Neural progenitor cell (in vitro differentiated cells): ENCODE results near the gene NAT14. TPM values are rescaled to one million over a fixed set of nuclear protein-coding genes. Genes with fewer than 3 reads are reported as not detected.
A peak's percentile ranks its signal among the peaks of the same experiment; 100 is the strongest.
"Not testable (repeated sequence)": the region's sequence is repeated elsewhere in the genome, so short reads cannot be mapped to it uniquely, and the experiment has no call there.

Source experiments
- DNase-seq: peaks from one replicate; pipeline ENCODE4 v3.0.0-alpha.2; 2016; ENCODE audit warnings: low spot score
- H2AFZ ChIP-seq: fragments of 200-600 bp; sonication (generic); replicated peaks from 2 replicates; pipeline ENCODE4 v1.6.1; 2016; ENCODE audit warnings: antibody characterized with exemption
- H3F3A ChIP-seq: fragments of 200-600 bp; sonication (generic); 2 replicates; pipeline ENCODE4 v1.6.1; 2016; ENCODE audit warnings: antibody characterized with exemption, low read depth
- H3K27ac ChIP-seq: fragments of 200-600 bp; sonication (generic); 2 replicates; pipeline ENCODE4 v1.5.1; 2016; ENCODE audit warnings: mild to moderate bottlenecking
- H3K27me3 ChIP-seq: fragments of 200-600 bp; sonication (generic); 2 replicates; pipeline ENCODE4 v1.6.1; 2016; ENCODE audit warnings: mild to moderate bottlenecking, moderate library complexity
- H3K36me3 ChIP-seq: fragments of 200-600 bp; sonication (generic); 2 replicates; pipeline ENCODE4 v1.5.1; 2016
- H3K4me1 ChIP-seq: fragments of 200-600 bp; sonication (generic); 2 replicates; pipeline ENCODE4 v1.6.1; 2016; ENCODE audit warnings: mixed run types
- H3K4me2 ChIP-seq: fragments of 200-600 bp; sonication (generic); 2 replicates; pipeline ENCODE4 v1.6.1; 2016
- H3K4me3 ChIP-seq: fragments of 200-600 bp; sonication (generic); 2 replicates; pipeline ENCODE4 v1.5.1; 2016
- H3K79me2 ChIP-seq: fragments of 200-600 bp; sonication (generic); 2 replicates; pipeline ENCODE4 v1.6.1; 2016; ENCODE audit warnings: low read depth
- H3K9ac ChIP-seq: fragments of 200-600 bp; sonication (generic); 2 replicates; pipeline ENCODE4 v1.6.1; 2016
- H3K9me3 ChIP-seq: fragments of 200-600 bp; sonication (generic); 2 replicates; pipeline ENCODE4 v1.5.1; 2016; ENCODE audit warnings: low read depth
- H4K20me1 ChIP-seq: fragments of 200-600 bp; sonication (generic); 2 replicates; pipeline ENCODE4 v1.6.1; 2016; ENCODE audit warnings: low read depth
- H3K27ac Mint-ChIP-seq: 3 replicates; pipeline ENCODE4 v1.8.0; 2021; ENCODE audit warnings: mixed read lengths
- H3K27me3 Mint-ChIP-seq: 2 replicates; pipeline ENCODE4 v1.8.0; 2022; ENCODE audit warnings: low read depth, mild to moderate bottlenecking, inconsistent platforms, moderate library complexity, mixed read lengths; ENCODE audit not compliant: insufficient read depth
- H3K36me3 Mint-ChIP-seq: 3 replicates; pipeline ENCODE4 v1.8.0; 2021; ENCODE audit warnings: mixed read lengths
- H3K4me1 Mint-ChIP-seq: 3 replicates; pipeline ENCODE4 v1.8.0; 2021; ENCODE audit warnings: mixed read lengths
- H3K4me3 Mint-ChIP-seq: 3 replicates; pipeline ENCODE4 v1.8.0; 2021; ENCODE audit warnings: mild to moderate bottlenecking, moderate library complexity, mixed read lengths
- H3K9me3 Mint-ChIP-seq: 3 replicates; pipeline ENCODE4 v1.8.0; 2020; ENCODE audit warnings: mixed read lengths
- CTCF ChIP-seq: fragments of 200-600 bp; sonication (generic); IDR thresholded peaks from 2 replicates; pipeline ENCODE4 v1.5.1; 2017; ENCODE audit warnings: antibody characterized with exemption, mild to moderate bottlenecking
- EZH2 ChIP-seq: fragments of 200-600 bp; sonication (generic); IDR thresholded peaks from 2 replicates; pipeline ENCODE4 v1.6.1; 2017; ENCODE audit warnings: antibody characterized with exemption, mild to moderate bottlenecking, moderate library complexity
- EZH2phosphoT487 ChIP-seq: fragments of 200-600 bp; sonication (generic); IDR thresholded peaks from 2 replicates; pipeline ENCODE4 v1.6.1; 2017; ENCODE audit warnings: antibody characterized with exemption
- total RNA-seq: library from RNA; depleted of rRNA; stranded (reverse); fragments of >200 nt; gene quantifications from 2 replicates; pipeline ENCODE4 v1.2.3, GENCODE V29; 2015; ENCODE audit warnings: low replicate concordance

NAT14 gene
- total RNA-seq, 1 donor from 2014 or later = 16.2 TPM

DNA sequence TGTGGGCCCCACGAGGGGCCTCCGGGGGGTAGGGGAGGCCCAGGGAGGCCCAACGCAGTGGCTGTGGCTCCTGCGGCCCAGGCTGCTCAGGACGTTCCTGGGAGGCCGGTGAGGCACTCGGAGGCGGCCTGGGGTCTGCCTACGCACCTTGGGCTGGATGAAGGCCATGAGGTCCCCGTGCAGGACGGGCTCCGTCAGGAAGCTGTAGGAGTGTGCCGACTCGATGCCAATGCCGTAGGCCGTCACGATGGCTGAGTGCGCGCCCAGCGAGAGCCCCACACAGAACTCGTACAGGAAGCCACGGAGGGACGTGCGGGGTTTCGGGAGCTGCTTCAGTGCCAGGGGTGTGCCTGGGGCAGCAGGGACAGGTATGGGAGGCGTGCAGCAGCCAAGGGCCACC lies 46.0 kb downstream of the NAT14 start:
- Histone ChIP-seq H3K4me1 (peaks cover 13% of the 10 kb centered on the region), H4K20me1 (no peaks in the 10 kb centered on the region), H3F3A (peaks cover 26% of the 10 kb centered on the region), H3K4me3 (no peak overlapping the region), H3K27me3 (no peaks in the 10 kb centered on the region), H3K9ac (no peak overlapping the region), H3K4me2 (no peak overlapping the region), H3K36me3 (no peaks in the 10 kb centered on the region), H3K27ac (no peak overlapping the region), H3K9me3 (no peaks in the 10 kb centered on the region), H3K79me2 (no peaks in the 10 kb centered on the region), H2AFZ (no peak overlapping the region)
- no peak for TF ChIP-seq CTCF
- no peak for TF ChIP-seq EZH2phosphoT487
- no peak for TF ChIP-seq EZH2
- Mint-ChIP-seq H3K36me3 (no peaks in the 10 kb centered on the region), H3K27me3 (peaks cover 9% of the 10 kb centered on the region), H3K9me3 (no peaks in the 10 kb centered on the region), H3K4me3 (no peak overlapping the region), H3K4me1 (peaks cover 10% of the 10 kb centered on the region), H3K27ac (no peak overlapping the region)
- DNase-seq = no peak

- peaks cover 11% of the 10 kb centered on the region for H3K27me3 Mint-ChIP-seq
- not testable (repeated sequence) for H3K36me3 Mint-ChIP-seq
Observed at GRCh38 chr19:55534280-55534679, 49.3 kb downstream of the NAT14 start.

GRCh38 chr19:55535173-55535964 lies 50.4 kb downstream of the NAT14 start:
- peaks cover 9% of the 10 kb centered on the region for H3K4me1 Mint-ChIP-seq
- H3K4me3 Mint-ChIP-seq = peak overlapping the region; percentile 35
- no peaks in the 10 kb centered on the region for H3K9me3 ChIP-seq
- no peak overlapping the region for H3K4me2 ChIP-seq
- H3K36me3 Mint-ChIP-seq = no peaks in the 10 kb centered on the region
- H3F3A ChIP-seq = peaks cover 18% of the 10 kb centered on the region
- H3K9ac ChIP-seq = no peak overlapping the region
- H3K79me2 ChIP-seq = no peaks in the 10 kb centered on the region
- H3K27me3 ChIP-seq = no peaks in the 10 kb centered on the region
- H2AFZ ChIP-seq = no peak overlapping the region
- H3K4me3 ChIP-seq = no peak overlapping the region
- no peak for DNase-seq
- H3K9me3 Mint-ChIP-seq = no peaks in the 10 kb centered on the region
- H3K27ac ChIP-seq = no peak overlapping the region
- peaks cover 17% of the 10 kb centered on the region for H3K27me3 Mint-ChIP-seq
- H3K36me3 ChIP-seq = no peaks in the 10 kb centered on the region
- H3K4me1 ChIP-seq = peaks cover 12% of the 10 kb centered on the region
- TF ChIP-seq EZH2phosphoT487 (no peak), EZH2 (no peak), CTCF (no peak)
- H4K20me1 ChIP-seq = no peaks in the 10 kb centered on the region
- H3K27ac Mint-ChIP-seq = peak overlapping the region; percentile 90

More at GRCh38 chr19:55534280-55534679, 49.3 kb downstream of the NAT14 start:
- not testable (repeated sequence) for H3K9ac ChIP-seq, H3K4me3 ChIP-seq, H3K9me3 ChIP-seq, H3K36me3 ChIP-seq, H3K9me3 Mint-ChIP-seq, H3K4me1 Mint-ChIP-seq, H3K27ac Mint-ChIP-seq, H3K4me3 Mint-ChIP-seq, H3K79me2 ChIP-seq, H3K27ac ChIP-seq, H3K4me2 ChIP-seq, DNase-seq, H3K27me3 ChIP-seq, H2AFZ ChIP-seq, H4K20me1 ChIP-seq
- Histone ChIP-seq H3F3A (peaks cover 14% of the 10 kb centered on the region), H3K4me1 (peaks cover 12% of the 10 kb centered on the region)

GRCh38 chr19:55535965-55536350 lies 51.0 kb downstream of the NAT14 start:
- peaks cover 18% of the 10 kb centered on the region for H3F3A ChIP-seq
- no peaks in the 10 kb centered on the region for H4K20me1 ChIP-seq
- H3K4me1 ChIP-seq = peaks cover 12% of the 10 kb centered on the region
- H3K27me3 ChIP-seq = no peaks in the 10 kb centered on the region
- Mint-ChIP-seq H3K27me3 (peaks cover 17% of the 10 kb centered on the region), H3K9me3 (no peaks in the 10 kb centered on the region), H3K4me3 (no peak overlapping the region), H3K36me3 (no peaks in the 10 kb centered on the region), H3K27ac (no peak overlapping the region), H3K4me1 (peaks cover 9% of the 10 kb centered on the region)
- H3K4me3 ChIP-seq = no peak overlapping the region
- DNase-seq = no peak
- no peak overlapping the region for H3K4me2 ChIP-seq
- H3K79me2 ChIP-seq = no peaks in the 10 kb centered on the region
- no peak overlapping the region for H3K27ac ChIP-seq
- no peaks in the 10 kb centered on the region for H3K36me3 ChIP-seq
- TF ChIP-seq EZH2 (no peak), CTCF (no peak), EZH2phosphoT487 (no peak)
- H3K9me3 ChIP-seq = no peaks in the 10 kb centered on the region
- no peak overlapping the region for H2AFZ ChIP-seq
- no peak overlapping the region for H3K9ac ChIP-seq
